NAMALWA (cell line): ENCODE measurements around the gene FAM156A.
"Not testable (repeated sequence)": the region's sequence is repeated elsewhere in the genome, so short reads cannot be mapped to it uniquely, and the experiment has no call there.

Source experiments
- DNase-seq: peaks from one replicate; pipeline ENCODE4 v3.0.0-alpha.2; 2015; ENCODE audit warnings: low spot score

FAM156A gene

GRCh38 chrX:52966993-52967738, 8.8 kb upstream of the FAM156A start:
- not testable (repeated sequence) for DNase-seq

- not testable (repeated sequence) for DNase-seq
Measured at GRCh38 chrX:52958961-52959360, 643 bp upstream of the FAM156A start.

- not testable (repeated sequence) for DNase-seq
Measured at GRCh38 chrX:52949884-52950283, 8.4 kb downstream of the FAM156A start.

- DNase-seq, result not testable (repeated sequence)
Measured at GRCh38 chrX:52949325-52949724, 9.0 kb downstream of the FAM156A start.

GRCh38 chrX:52948265-52948664, 10.1 kb downstream of the FAM156A start:
- DNase-seq, result not testable (repeated sequence)

- not testable (repeated sequence) for DNase-seq
Measured at GRCh38 chrX:52947501-52947900, 10.8 kb downstream of the FAM156A start.

GRCh38 chrX:52945838-52946494, 12.4 kb downstream of the FAM156A start:
- DNase-seq, result not testable (repeated sequence)

- not testable (repeated sequence) for DNase-seq
Measured at GRCh38 chrX:52941728-52942127, 16.6 kb downstream of the FAM156A start.

GRCh38 chrX:52940704-52941103, 17.6 kb downstream of the FAM156A start:
- DNase-seq, result not testable (repeated sequence)

- not testable (repeated sequence) for DNase-seq
Measured at GRCh38 chrX:52935470-52935784, 22.9 kb downstream of the FAM156A start.

- DNase-seq, result peak; percentile 90
Measured at GRCh38 chrX:52934704-52935469, 23.4 kb downstream of the FAM156A start.

GRCh38 chrX:52933976-52934703, 24.2 kb downstream of the FAM156A start:
- no peak for DNase-seq

- no peak for DNase-seq
Measured at GRCh38 chrX:52933213-52933612, 25.1 kb downstream of the FAM156A start.

GRCh38 chrX:52930214-52930613, 28.1 kb downstream of the FAM156A start:
- DNase-seq, result not testable (repeated sequence)

- DNase-seq, result peak; percentile 28
Measured at GRCh38 chrX:52923781-52924241, 34.5 kb downstream of the FAM156A start.

GRCh38 chrX:52914704-52915103, 43.6 kb downstream of the FAM156A start:
- DNase-seq, result not testable (repeated sequence)

GRCh38 chrX:52913681-52914080, 44.6 kb downstream of the FAM156A start:
- DNase-seq, result not testable (repeated sequence)

- not testable (repeated sequence) for DNase-seq
Measured at GRCh38 chrX:52909313-52909969, 48.9 kb downstream of the FAM156A start.

- not testable (repeated sequence) for DNase-seq
Measured at GRCh38 chrX:52907900-52908299, 50.4 kb downstream of the FAM156A start.

- not testable (repeated sequence) for DNase-seq
Measured at GRCh38 chrX:52907137-52907536, 51.2 kb downstream of the FAM156A start.

GRCh38 chrX:52906072-52906471, 52.2 kb downstream of the FAM156A start:
- not testable (repeated sequence) for DNase-seq
